Measurements from ENCODE around the gene CEP41.

GRCh38 chr7:130346177-130346905, 94.5 kb downstream of the CEP41 start:
- no peak for TF ChIP-seq CTCF (IDR thresholded peaks at IDR 0.05; ENCODE audit: poor library complexity, severe bottlenecking)
- no peak for TF ChIP-seq EZH2 (IDR thresholded peaks at IDR 0.05; ENCODE audit: borderline replicate concordance, insufficient read depth, low read length, poor library complexity, severe bottlenecking)
- TF ChIP-seq RAD21 (conservative IDR thresholded peaks at IDR 0.05) = no peak
- no peak for TF ChIP-seq REST (IDR thresholded peaks at IDR 0.05; ENCODE audit: borderline replicate concordance)

All from neural cell (in vitro differentiated cells).